GM18505 (cell line): ENCODE measurements around the gene MYO5B.

ENCODE experiments used
- ATAC-seq: cut with Tn5 transposase; IDR thresholded peaks from one replicate; pipeline ENCODE4 v1.9.1; 2021; ENCODE audit not compliant: unreplicated experiment
- POLR2A ChIP-seq: IDR thresholded peaks from 4 replicates; pipeline ENCODE4 v1.6.1; 2011; ENCODE audit warnings: borderline replicate concordance; ENCODE audit not compliant: insufficient read depth, insufficient read length; ENCODE audit errors: extremely low read depth

Gene MYO5B

GRCh38 chr18:49854681-49855080 is 340.3 kb downstream of the MYO5B start:
- TF ChIP-seq POLR2A, result no peak
- no peak for ATAC-seq

- TF ChIP-seq POLR2A, result no peak
- ATAC-seq, result no peak
These were observed 341.5 kb downstream of the MYO5B start for GRCh38 chr18:49853436-49853835.

- no peak for ATAC-seq
- no peak for TF ChIP-seq POLR2A
These were observed 341.9 kb downstream of the MYO5B start for GRCh38 chr18:49853011-49853410.

- ATAC-seq, result no peak
- TF ChIP-seq POLR2A, result no peak
These were observed 343.3 kb downstream of the MYO5B start for GRCh38 chr18:49851624-49852023.

DNA sequence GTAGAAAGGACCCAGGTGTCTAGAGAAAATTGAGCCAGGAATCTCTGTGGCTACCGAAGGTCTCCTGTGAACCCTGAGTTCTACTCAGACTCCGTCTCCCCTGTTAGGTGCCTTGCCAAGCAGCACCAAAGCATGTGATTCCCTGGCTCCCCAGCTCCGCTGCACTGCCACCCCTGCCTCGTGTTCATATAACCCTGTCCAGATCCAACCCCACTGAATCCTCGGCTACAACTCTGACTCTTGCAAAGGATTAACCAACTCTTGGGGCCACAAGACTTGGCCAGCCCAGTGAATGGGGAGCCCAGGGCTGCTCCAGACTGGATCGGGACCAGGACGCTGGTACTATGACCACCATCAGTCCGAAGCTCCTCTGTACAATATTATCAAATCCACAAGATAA is 344.3 kb downstream of the MYO5B start:
- ATAC-seq, result no peak
- no peak for TF ChIP-seq POLR2A

DNA sequence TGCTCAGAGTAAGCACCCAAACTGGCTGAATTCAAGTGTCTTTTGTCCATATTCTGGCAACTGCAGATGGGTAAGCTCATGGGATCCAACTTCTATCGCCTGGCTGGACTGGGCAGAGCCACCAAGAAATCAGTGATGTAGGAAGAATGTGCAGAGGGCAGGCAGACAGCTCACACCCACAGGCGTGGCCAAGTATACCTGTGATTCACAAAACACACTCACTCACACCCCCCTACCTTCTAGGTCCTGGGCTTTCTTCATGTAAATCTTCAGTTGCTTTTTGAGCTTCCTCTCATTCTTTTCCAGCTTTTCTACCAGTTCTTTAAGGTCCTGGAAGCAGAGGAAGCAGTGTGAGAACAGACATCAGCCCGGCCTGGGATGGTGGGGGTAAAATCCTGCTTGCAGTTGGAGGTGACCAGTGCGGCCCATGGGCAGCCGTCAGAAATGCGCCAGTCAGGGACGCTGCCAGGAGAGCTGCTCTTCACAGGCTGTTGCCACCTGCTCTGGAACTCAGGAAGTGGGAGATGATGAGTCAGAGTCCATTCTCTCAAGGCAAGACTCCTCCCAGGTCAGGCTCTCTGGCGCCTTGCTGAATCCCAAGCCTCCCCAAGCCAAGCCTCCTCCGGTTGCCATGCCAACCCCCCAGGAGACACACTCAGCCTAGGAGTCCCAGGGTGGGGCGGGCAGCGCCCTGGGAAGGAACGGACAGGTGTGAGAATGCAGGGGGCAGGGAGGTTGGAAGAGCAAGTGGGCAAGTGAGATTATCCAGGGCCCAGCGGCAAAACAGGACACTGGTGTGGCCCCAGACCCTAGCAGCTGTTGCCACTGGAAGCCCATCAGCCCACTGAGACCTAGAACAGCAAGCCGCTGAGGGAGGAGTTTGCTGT is 345.4 kb downstream of the MYO5B start:
- TF ChIP-seq POLR2A, result no peak
- ATAC-seq, result no peak

- TF ChIP-seq POLR2A, result no peak
- ATAC-seq, result no peak
These were observed 346.8 kb downstream of the MYO5B start for GRCh38 chr18:49848115-49848514.

- no peak for ATAC-seq
- no peak for TF ChIP-seq POLR2A
These were observed 347.4 kb downstream of the MYO5B start for GRCh38 chr18:49847524-49847923.

- TF ChIP-seq POLR2A, result no peak
- ATAC-seq, result no peak
These were observed 348.1 kb downstream of the MYO5B start for GRCh38 chr18:49846718-49847470.

DNA sequence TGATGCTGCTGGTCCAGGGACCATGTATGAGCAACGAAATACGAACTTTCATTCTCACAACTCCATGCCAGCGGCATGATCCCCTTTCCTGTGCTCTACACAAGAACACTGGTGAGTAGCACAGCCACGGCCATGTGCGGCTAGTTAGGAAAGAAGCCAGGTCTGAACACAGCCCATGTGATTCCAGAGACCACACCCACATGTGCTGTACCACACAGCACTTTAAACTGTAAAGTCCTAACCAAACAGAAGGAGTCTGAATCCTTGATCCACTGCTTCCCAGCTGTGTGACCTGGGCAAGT is 348.6 kb downstream of the MYO5B start:
- no peak for ATAC-seq

GRCh38 chr18:49845629-49846360 is 349.2 kb downstream of the MYO5B start:
- TF ChIP-seq POLR2A, result no peak
- ATAC-seq, result no peak

More for the DNA sequence above, 348.6 kb downstream of the MYO5B start:
- no peak for TF ChIP-seq POLR2A

- no peak for TF ChIP-seq POLR2A
- no peak for ATAC-seq
These were observed 350.0 kb downstream of the MYO5B start for GRCh38 chr18:49844903-49845302.
